IMR-90 (cell line): ENCODE results near the gene PI16. TPM values are rescaled to one million over a fixed set of nuclear protein-coding genes. Genes with fewer than 3 reads are reported as not detected.

Experiments
- ATAC-seq: fragments of 200-7000 bp; cut with Tn5 transposase; 2 replicates; pipeline ENCODE4 v1.9.1; 2020; ENCODE audit warnings: low read depth, mild to moderate bottlenecking, moderate library complexity
- BruUV-seq: library from RNA; stranded (reverse); fragments of 400-500 nt; replicated peaks from 2 replicates; lab custom pipeline; 2021; lab: Mats Ljungman, UMichigan
- CTCF ChIA-PET: fragments of 300-600 bp; formaldehyde crosslinking; extraction: SDS; loops from one replicate; lab custom pipeline; 2021; ENCODE audit warnings: antibody characterized with exemption; lab: Yijun Ruan, JAX
- POLR2A ChIA-PET: fragments of 300-600 bp; sonication (Branson Sonifier 250); formaldehyde crosslinking; loops from one replicate; lab custom pipeline; 2022; ENCODE audit warnings: antibody characterized with exemption; ENCODE audit not compliant: unreplicated experiment; lab: Charles Lee
- DNase-seq: peaks from one replicate; pipeline ENCODE4 v3.0.0; 2013
- H2AFZ ChIP-seq: replicated peaks from 2 replicates; pipeline ENCODE3; 2013; ENCODE audit warnings: low read length, mild to moderate bottlenecking; ENCODE audit not compliant: poor library complexity
- H2AK5ac ChIP-seq: 2 replicates; pipeline ENCODE4 v1.6.1; 2013; ENCODE audit warnings: low read depth, low read length, inconsistent platforms
- H2AK9ac ChIP-seq: replicated peaks from 2 replicates; pipeline ENCODE3; 2013; ENCODE audit warnings: mild to moderate bottlenecking, low read depth, low read length, moderate library complexity; ENCODE audit not compliant: poor library complexity
- H2BK120ac ChIP-seq: 2 replicates; pipeline ENCODE4 v1.6.1; 2013; ENCODE audit warnings: low read depth, low read length, inconsistent platforms
- H2BK15ac ChIP-seq: 3 replicates; pipeline ENCODE4 v1.6.1; 2013; ENCODE audit warnings: low read depth, low read length, inconsistent platforms
- H2BK20ac ChIP-seq: 2 replicates; pipeline ENCODE4 v1.6.1; 2013; ENCODE audit warnings: low read depth, mild to moderate bottlenecking, inconsistent platforms, low read length, moderate library complexity
- H2BK5ac ChIP-seq: 2 replicates; pipeline ENCODE4 v1.6.1; 2013; ENCODE audit warnings: mild to moderate bottlenecking, low read depth, low read length, inconsistent platforms; ENCODE audit not compliant: poor library complexity, severe bottlenecking
- H3K14ac ChIP-seq: replicated peaks from 2 replicates; pipeline ENCODE4 v1.6.1; 2013; ENCODE audit warnings: low read depth, low read length, inconsistent platforms
- H3K18ac ChIP-seq: 2 replicates; pipeline ENCODE4 v1.6.1; 2013; ENCODE audit warnings: low read depth, low read length, control low read depth
- H3K23ac ChIP-seq: 2 replicates; pipeline ENCODE4 v1.6.1; 2013; ENCODE audit warnings: low read depth, low read length, inconsistent platforms
- H3K27ac ChIP-seq: 2 replicates; pipeline ENCODE4 v1.5.1; 2013; ENCODE audit warnings: mild to moderate bottlenecking, control low read depth, low read length; ENCODE audit not compliant: insufficient read depth
- H3K27me3 ChIP-seq: 2 replicates; pipeline ENCODE4 v1.6.1; 2013; ENCODE audit warnings: low read length; ENCODE audit not compliant: control insufficient read depth, insufficient read depth
- H3K36me3 ChIP-seq: 2 replicates; pipeline ENCODE4 v1.6.1; 2013; ENCODE audit warnings: low read length, mixed read lengths; ENCODE audit not compliant: control insufficient read depth, insufficient read depth
- H3K4ac ChIP-seq: 2 replicates; pipeline ENCODE4 v1.6.1; 2013; ENCODE audit warnings: low read depth, low read length, inconsistent platforms
- H3K4me1 ChIP-seq: 2 replicates; pipeline ENCODE4 v1.6.1; 2013; ENCODE audit warnings: low read length, mixed read lengths; ENCODE audit not compliant: control insufficient read depth, insufficient read depth
- H3K4me2 ChIP-seq: 2 replicates; pipeline ENCODE4 v1.6.1; 2013; ENCODE audit warnings: low read depth, mild to moderate bottlenecking, control low read depth, low read length, moderate library complexity
- H3K4me3 ChIP-seq: 2 replicates; pipeline ENCODE4 v1.5.1; 2013; ENCODE audit warnings: low read depth, mild to moderate bottlenecking, control low read depth, low read length, moderate library complexity; ENCODE audit not compliant: insufficient read depth
- H3K56ac ChIP-seq: 2 replicates; pipeline ENCODE4 v1.6.1; 2013; ENCODE audit warnings: low read length, inconsistent platforms; ENCODE audit not compliant: insufficient read depth; ENCODE audit errors: extremely low read depth
- H3K79me1 ChIP-seq, 2 experiments: 2 replicates each; pipeline ENCODE4 v1.6.1; 2013; ENCODE audit warnings: low read length in 2 of 2, inconsistent platforms in 1 of 2, low read depth in 1 of 2
- H3K9ac ChIP-seq: 2 replicates; pipeline ENCODE4 v1.6.1; 2013; ENCODE audit warnings: low read depth, low read length, control low read depth
- H3K9me1 ChIP-seq: 2 replicates; pipeline ENCODE4 v1.6.1; 2013; ENCODE audit warnings: low read length, inconsistent platforms; ENCODE audit not compliant: insufficient read depth
- H3K9me3 ChIP-seq: 2 replicates; pipeline ENCODE4 v1.6.1; 2013; ENCODE audit warnings: low read length; ENCODE audit not compliant: control insufficient read depth, insufficient read depth
- H4K20me1 ChIP-seq: 2 replicates; pipeline ENCODE4 v1.6.1; 2013; ENCODE audit warnings: low read length, inconsistent platforms; ENCODE audit not compliant: insufficient read depth
- H4K5ac ChIP-seq: 2 replicates; pipeline ENCODE4 v1.6.1; 2013; ENCODE audit warnings: mild to moderate bottlenecking, low read depth, low read length, control low read depth
- H4K8ac ChIP-seq, 2 experiments: 2 replicates each; pipeline ENCODE4 v1.6.1; 2013; ENCODE audit warnings: low read depth in 2 of 2, low read length in 2 of 2, control low read depth in 1 of 2, inconsistent platforms in 1 of 2
- H4K91ac ChIP-seq: 2 replicates; pipeline ENCODE4 v1.6.1; 2013; ENCODE audit warnings: low read depth, low read length, inconsistent platforms; ENCODE audit not compliant: insufficient read depth
- MAZ ChIP-seq: IDR thresholded peaks from 2 replicates; pipeline ENCODE4 v1.6.1; 2012; ENCODE audit warnings: low read depth, mild to moderate bottlenecking, low read length, improper control_type of control experiment, moderate library complexity, borderline replicate concordance
- MXI1 ChIP-seq: IDR thresholded peaks from 2 replicates; pipeline ENCODE4 v1.6.1; 2012; ENCODE audit warnings: low read depth, mild to moderate bottlenecking, low read length, moderate library complexity, borderline replicate concordance
- RCOR1 ChIP-seq: IDR thresholded peaks from 2 replicates; pipeline ENCODE4 v1.6.1; 2012; ENCODE audit warnings: mild to moderate bottlenecking, low read length, improper control_type of control experiment; ENCODE audit not compliant: insufficient replicate concordance
- USF2 ChIP-seq: fragments of 150-350 bp; IDR thresholded peaks from 2 replicates; pipeline ENCODE4 v1.6.1; 2017; ENCODE audit warnings: mild to moderate bottlenecking, antibody characterized with exemption, low read length, low read depth
- WGBS, 2 experiments: methylation state at CpG; one replicate each; pipeline versions ENCODE4 v1.1.5 to v1.1.7; 2013; ENCODE audit warnings: missing lambda C conversion rate in 2 of 2; ENCODE audit not compliant: insufficient read length in 1 of 2; ENCODE audit errors: extremely low coverage in 2 of 2; 5-methylcytosine and 5-hydroxymethylcytosine counted together
- dilution Hi-C: fragments of 300-500 bp; cut with HindIII; formaldehyde crosslinking; loops from one replicate; pipeline ENCODE4 v1.14.3; 2018; ENCODE audit warnings: low sequenced_read_pairs; ENCODE audit not compliant: unreplicated experiment
- in situ Hi-C: fragments of 300-500 bp; cut with MboI; formaldehyde crosslinking; loops from 3 replicates; pipeline ENCODE4 v1.14.3; 2019; ENCODE audit warnings: low sequenced_read_pairs, inconsistent platforms, mixed read lengths
- intact Hi-C: fragments of 100-400 bp; cut with micrococcal nuclease; formaldehyde crosslinking; loops from 2 replicates; pipeline ENCODE4 v1.10.0; 2022
- polyA plus RNA-seq, 3 experiments: library from polyadenylated mRNA; depleted of rRNA; stranded (reverse); fragments of >200 nt; gene quantifications; 2 replicates each; pipeline ENCODE4 v1.2.3, GENCODE V29; 2012; ENCODE audit warnings: low replicate concordance in 1 of 3
- total RNA-seq: library from RNA; depleted of rRNA; stranded (reverse); fragments of >200 nt; gene quantifications from 2 replicates; pipeline ENCODE4 v1.2.3, GENCODE V29; 2012

The PI16 gene
- total and polyA plus RNA-seq, 2 of the 4 experiments (the other 2 are of a cell fraction), result 0.21 TPM; not detected in 1

- in situ Hi-C loops (no loop called here), intact Hi-C loops (no loop called here), dilution Hi-C loops (no loop called here)
- Histone ChIP-seq H3K4ac (no peak overlapping the region), H4K5ac (no peak overlapping the region), H3K18ac (no peak overlapping the region), H2BK20ac (no peak overlapping the region), H3K4me2 (no peak overlapping the region), H3K4me1 (peaks cover 4% of the 10 kb centered on the region), H3K27ac (no peak overlapping the region), H2BK120ac (no peak overlapping the region), H2BK15ac (no peak overlapping the region), H3K4me3 (no peak overlapping the region), H2AK9ac (no peak overlapping the region), H4K91ac (no peak overlapping the region), H3K9me3 (no peaks in the 10 kb centered on the region), H2BK5ac (no peak overlapping the region), H3K9me1 (no peaks in the 10 kb centered on the region; the same call in 1 of the 2 replicates), H2AFZ (no peak overlapping the region), H2AK5ac (no peak overlapping the region), H3K23ac (no peak overlapping the region), H3K56ac (no peak overlapping the region), H4K8ac (no peak overlapping the region), H3K14ac (no peak overlapping the region), H3K27me3 (peaks cover 3% of the 10 kb centered on the region; the same call in 1 of the 2 replicates), H3K36me3 (no peaks in the 10 kb centered on the region), H3K79me1 (no peaks in the 10 kb centered on the region), H4K20me1 (no peaks in the 10 kb centered on the region), H3K9ac (no peak overlapping the region)
- no TSS peak for BruUV-seq
- ATAC-seq, result no peak
- ChIA-PET POLR2A (no interaction called here), CTCF (interaction anchor here (0.6 kb wide), 2 partner anchors 10 to 449 kb away, joined by 3 to 5 read pairs; no protein-coding TSS in a partner anchor)
- 91% methylated on average over 4 of the region's 17 CpGs; no CpG with 5 or more reads in 1 of the 2 experiments for WGBS, 2 experiments
- no peak for TF ChIP-seq RCOR1
- TF ChIP-seq MXI1, result no peak
- TF ChIP-seq USF2, result no peak
- TF ChIP-seq MAZ, result no peak
- no peak for DNase-seq
These were observed 5.2 kb downstream of the PI16 start for GRCh38 chr6:36959555-36960250.
